Islet precursor cell (in vitro differentiated cells): Measurements from ENCODE around the gene PLAC1.

ENCODE experiments used
- DNase-seq: peaks from one replicate; pipeline ENCODE4 v3.0.0-alpha.2; 2018

Gene PLAC1, protein sequence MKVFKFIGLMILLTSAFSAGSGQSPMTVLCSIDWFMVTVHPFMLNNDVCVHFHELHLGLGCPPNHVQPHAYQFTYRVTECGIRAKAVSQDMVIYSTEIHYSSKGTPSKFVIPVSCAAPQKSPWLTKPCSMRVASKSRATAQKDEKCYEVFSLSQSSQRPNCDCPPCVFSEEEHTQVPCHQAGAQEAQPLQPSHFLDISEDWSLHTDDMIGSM

DNA sequence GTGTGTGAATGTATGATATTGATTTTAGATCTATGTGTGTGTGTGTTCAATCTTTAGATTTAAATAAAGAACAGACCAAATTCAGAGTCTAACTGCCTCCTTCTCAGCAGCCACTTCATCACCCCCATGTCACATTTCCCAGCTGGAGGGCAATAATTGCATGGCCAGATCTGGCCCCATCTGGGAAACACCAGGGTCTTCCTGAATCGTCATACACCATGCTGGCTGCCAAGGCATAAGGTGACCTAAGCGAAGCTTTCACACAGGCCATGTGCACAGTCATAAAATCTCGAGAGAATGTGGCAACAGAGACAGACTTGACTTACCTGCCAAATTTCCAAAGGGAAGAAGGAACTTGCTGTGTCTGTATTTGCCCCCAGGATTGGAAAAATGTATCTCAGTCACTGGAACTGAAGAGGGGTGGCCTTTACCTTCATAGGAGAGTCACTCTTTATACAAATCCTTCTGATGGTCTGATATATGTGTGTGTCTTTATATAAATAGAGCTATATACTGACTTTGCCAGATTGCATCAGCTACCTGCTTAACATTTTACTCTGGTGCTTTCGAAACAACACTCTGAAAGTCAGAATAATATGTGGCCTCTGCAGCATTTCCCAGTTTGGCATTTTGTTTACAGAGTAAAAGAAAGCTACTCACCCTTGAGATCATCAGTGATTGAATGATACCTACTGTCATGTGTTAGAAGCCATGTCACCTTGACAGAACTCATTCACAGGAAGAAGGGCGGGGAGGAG is at the start of gene PLAC1:
Gene PLAC1, minus strand, starts transcription at position 470 of the 758 bp plus-strand sequence. CDS start 91,789 bp downstream, outside the sequence.
- no peak for DNase-seq

DNA sequence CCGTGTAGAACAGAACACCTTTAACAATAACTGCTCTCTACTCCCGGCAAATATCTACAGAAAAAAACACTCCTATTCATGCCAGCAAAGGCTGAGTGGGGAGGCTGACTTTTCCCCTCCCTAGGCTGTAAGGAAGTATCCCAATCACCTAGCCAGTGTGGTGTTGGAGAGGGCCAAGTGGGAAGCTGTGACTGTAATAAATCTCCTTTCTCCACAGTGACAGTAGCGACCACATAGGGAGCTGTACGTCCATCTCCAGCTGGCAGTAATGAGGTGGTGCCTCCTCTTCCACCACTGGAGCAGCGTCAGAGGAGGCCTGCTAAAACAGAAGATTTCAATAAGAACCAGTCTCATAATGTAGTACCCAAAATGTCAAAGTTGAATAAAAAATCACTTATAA is 47.9 kb upstream of the PLAC1 start:
- DNase-seq = no peak

DNA sequence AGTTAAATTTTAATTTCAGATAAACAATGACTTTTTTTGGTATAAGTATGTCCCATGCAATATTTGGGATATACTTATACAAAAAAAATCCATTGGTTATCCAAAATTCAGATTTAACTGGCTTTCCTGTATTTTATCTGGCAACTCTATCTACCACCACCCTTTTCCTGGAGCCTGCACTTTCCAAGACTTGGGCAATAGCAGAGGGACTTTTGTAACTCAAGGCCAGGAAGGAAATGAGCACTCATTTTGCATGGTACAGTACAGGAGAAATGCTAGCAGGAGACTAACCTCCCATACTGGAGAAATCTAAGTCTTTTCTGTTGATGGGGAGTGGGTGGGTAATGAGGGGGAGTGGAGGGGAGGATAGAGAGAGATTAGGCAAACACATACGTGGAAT is 37.7 kb upstream of the PLAC1 start:
- no peak for DNase-seq

- DNase-seq = no peak
Observed at GRCh38 chrX:134694333-134695322, 36.4 kb upstream of the PLAC1 start.

- DNase-seq = no peak
Observed at GRCh38 chrX:134693644-134694043, 35.4 kb upstream of the PLAC1 start.

- no peak for DNase-seq
Observed at GRCh38 chrX:134692990-134693389, 34.7 kb upstream of the PLAC1 start.

DNA sequence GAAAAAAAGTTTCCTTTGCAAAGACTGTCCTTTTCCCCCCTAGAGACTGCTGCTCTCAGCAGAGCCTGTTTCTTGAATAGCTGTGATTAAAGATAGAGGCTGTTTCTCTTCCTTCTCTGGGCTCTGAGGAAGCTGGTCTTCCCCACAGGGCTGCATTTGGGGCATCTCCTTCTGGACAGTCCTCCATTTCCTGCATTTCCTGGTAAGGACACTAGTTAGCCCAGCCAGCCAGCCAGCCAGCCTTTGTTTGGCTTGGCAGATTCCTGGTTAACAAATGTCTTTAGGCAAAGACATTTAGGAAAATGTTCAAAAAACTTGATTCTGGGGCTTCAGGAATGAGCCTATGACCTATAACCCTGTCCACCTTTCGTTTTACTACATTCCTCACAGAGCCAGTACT is 34.0 kb upstream of the PLAC1 start:
- DNase-seq = no peak

DNA sequence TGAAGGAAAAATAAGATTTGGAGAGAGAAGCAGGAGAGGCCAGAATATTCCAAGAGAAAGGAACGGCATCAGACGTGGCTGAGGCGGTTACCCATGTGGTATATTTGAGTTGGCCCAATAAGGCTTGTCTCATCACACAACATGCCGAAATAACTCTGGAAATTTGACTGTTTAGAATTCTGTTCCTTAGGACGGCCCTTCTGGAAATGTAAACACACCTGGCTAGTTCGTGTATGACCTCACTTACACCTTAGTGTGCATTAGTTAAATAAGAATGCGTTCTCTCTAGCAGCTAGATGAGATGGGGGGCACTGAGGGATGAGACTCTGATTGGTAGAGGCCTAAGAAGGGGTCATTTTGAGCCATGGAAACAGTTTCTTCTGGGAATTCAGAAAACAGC is 33.2 kb upstream of the PLAC1 start:
- no peak for DNase-seq

- DNase-seq = no peak
Observed at GRCh38 chrX:134688839-134689238, 30.6 kb upstream of the PLAC1 start.

- DNase-seq = no peak
Observed at GRCh38 chrX:134688031-134688823, 30.0 kb upstream of the PLAC1 start.

DNA sequence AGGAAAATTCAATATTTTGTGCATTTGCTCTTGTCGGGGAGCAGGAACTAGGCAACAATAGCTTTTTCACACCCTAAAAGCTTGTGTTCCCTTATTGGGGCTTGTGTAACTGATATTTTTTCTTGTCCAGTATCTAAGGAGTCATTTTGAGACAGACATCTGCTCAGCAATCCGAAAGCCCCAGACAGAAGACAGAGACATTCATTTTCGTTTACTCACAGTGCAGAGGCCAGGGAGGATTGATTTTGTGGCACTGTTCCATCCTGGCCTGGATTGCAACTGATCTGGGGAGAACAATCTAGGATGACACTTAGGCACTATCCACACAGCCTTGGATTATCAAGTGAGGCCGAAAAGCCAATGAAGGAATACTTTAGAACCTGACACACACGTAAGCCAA is 27.4 kb upstream of the PLAC1 start:
- DNase-seq = no peak

GRCh38 chrX:134684956-134685355 is 26.7 kb upstream of the PLAC1 start:
- DNase-seq = no peak

DNA sequence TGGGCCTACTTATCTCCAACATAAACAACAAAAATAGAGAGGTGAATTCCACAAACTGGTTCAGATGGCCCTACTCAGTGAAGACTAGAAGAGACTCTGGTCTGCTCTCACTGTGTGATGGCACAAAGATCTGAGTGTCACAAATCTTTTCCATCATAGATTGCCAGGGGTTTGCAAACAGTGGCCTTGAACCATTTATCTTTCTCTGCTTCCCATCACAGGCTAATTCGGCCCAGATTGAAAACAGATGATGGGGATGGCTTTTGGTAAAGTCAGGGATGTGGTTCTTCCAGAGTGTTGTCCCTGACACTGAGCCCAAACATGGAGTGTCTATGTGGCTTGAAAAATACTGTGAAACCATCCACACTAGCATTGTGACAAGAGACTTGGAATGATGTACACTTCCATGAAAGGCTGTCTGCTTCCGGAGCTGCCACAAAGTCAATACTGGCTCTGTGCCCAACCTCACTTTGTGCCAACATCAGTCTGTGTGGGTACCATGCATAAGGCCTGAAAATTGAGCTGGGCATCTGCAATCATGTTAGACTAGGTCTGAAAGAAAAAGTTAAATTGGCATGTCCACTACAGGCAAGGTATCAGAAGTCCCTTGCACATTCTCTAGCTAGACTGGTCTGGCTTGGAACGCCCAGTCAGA is 25.2 kb upstream of the PLAC1 start:
- DNase-seq = no peak

GRCh38 chrX:134682081-134682480 is 23.8 kb upstream of the PLAC1 start:
- no peak for DNase-seq

- no peak for DNase-seq
Observed at GRCh38 chrX:134679644-134680043, 21.4 kb upstream of the PLAC1 start.

DNA sequence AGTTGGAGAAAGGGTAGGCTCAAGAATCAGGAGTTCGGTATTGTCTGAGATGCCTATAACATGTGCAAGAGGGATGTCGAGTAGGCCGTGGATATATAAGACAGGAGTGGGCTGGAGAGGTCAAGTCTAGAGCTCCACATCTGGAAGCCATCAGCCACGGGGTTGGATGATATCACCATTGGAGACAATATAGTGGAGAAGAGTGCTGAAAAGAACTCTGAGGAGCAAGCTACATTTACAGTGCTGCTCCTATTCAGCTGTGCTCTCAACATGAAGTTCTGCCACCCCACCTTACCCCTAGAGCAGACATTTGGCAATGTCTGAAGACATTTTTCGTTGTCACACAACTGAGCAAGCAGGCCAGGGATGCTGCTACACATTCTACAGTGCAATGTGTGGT is 20.9 kb upstream of the PLAC1 start:
- DNase-seq = no peak

GRCh38 chrX:134677332-134677731 is 19.1 kb upstream of the PLAC1 start:
- DNase-seq = no peak

DNA sequence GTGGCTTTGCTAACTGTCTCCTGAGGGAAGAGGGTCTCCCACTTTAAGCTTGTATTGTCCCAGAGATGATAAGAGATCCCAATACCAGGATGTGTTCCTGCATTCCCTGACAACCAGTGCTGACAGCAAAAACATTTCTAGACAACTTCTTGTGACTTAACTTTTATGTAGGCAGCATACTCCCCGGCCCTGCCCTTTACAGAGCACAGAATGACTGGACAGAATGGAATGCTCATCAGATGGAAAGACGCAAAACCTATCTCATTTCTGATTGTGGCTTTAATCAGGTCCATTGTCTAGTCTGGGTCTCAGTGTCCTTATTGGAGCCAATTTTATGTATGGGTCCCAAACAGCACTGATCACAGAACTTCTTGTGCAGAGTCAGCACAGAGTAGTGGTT is 18.2 kb upstream of the PLAC1 start:
- peak; percentile 61 for DNase-seq

DNA sequence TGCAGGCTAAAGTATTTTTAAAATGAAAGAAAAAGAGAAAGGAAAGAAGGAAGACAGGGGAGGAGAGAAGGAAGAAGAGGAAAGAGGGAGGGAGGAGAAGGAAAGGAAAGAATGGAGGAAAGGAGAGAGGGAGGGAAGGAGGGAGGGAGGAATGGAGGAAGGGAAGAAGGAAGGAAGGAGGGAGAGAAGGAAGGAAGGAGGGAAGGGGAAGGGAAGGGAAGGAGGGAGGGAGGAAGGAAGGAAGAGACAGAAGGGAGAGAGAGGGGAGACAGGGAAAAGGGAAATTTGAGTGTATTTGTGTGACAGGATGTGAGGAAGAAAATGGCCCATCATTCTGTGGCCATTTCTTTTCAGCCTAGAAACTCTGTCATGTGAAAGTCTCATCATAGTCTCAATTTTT is 14.9 kb upstream of the PLAC1 start:
- no peak for DNase-seq

- no peak for DNase-seq
Observed at GRCh38 chrX:134672101-134672500, 13.8 kb upstream of the PLAC1 start.

DNA sequence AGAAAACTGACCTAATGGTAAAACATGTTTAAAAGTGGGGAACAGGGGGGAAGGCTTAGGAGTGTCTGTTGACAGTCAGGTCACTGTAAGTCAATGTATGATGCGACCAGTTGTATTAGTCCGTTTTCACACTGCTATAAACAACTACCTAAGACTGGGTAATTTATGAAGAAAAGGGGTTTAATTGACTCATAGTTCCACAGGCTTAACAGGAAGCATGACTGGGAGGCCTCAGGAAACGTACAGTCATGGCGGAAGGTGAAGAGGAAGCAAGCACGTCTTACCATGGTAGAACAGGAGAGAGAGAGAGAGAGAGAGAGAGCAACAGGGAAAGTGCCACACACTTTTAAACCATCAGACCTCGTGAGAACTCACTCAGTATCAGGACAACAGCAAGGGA is 13.0 kb upstream of the PLAC1 start:
- no peak for DNase-seq
